Colon (tissue), 2 donors: ENCODE measurements around the gene UBE2G1.
"Not testable (repeated sequence)": the region's sequence is repeated elsewhere in the genome, so short reads cannot be mapped to it uniquely, and the experiment has no call there.

Source experiments
- FAIRE-seq: peaks from 2 replicates; lab custom pipeline; 2012; peaks lifted over from hg19 to GRCh38; lab: Jason Lieb, UNC
- donor health status: control.
- donor health status: control.

Gene UBE2G1

GRCh38 chr17:4375039-4375748, 8.7 kb upstream of the UBE2G1 start:
- no peak for FAIRE-seq

- no peak for FAIRE-seq
These were observed 3.2 kb upstream of the UBE2G1 start for GRCh38 chr17:4369557-4370230.

- no peak for FAIRE-seq
These were observed 1.9 kb upstream of the UBE2G1 start for GRCh38 chr17:4368341-4368740.

- not testable (repeated sequence) for FAIRE-seq
These were observed 702 bp upstream of the UBE2G1 start for GRCh38 chr17:4367177-4367576.

GRCh38 chr17:4365628-4366326, 698 bp downstream of the UBE2G1 start:
- no peak for FAIRE-seq

GRCh38 chr17:4365103-4365627, 1.3 kb downstream of the UBE2G1 start:
- no peak for FAIRE-seq

GRCh38 chr17:4364622-4365041, 1.8 kb downstream of the UBE2G1 start:
- FAIRE-seq, result no peak

GRCh38 chr17:4362141-4362540, 4.3 kb downstream of the UBE2G1 start:
- no peak for FAIRE-seq

- FAIRE-seq, result no peak
These were observed 8.3 kb downstream of the UBE2G1 start for GRCh38 chr17:4358154-4358553.

GRCh38 chr17:4357671-4358070, 8.8 kb downstream of the UBE2G1 start:
- no peak for FAIRE-seq

- FAIRE-seq, result no peak
These were observed 9.3 kb downstream of the UBE2G1 start for GRCh38 chr17:4357030-4357628.

GRCh38 chr17:4354862-4355514, 11.5 kb downstream of the UBE2G1 start:
- FAIRE-seq, result no peak

GRCh38 chr17:4354206-4354605, 12.3 kb downstream of the UBE2G1 start:
- no peak for FAIRE-seq

- not testable (repeated sequence) for FAIRE-seq
These were observed 16.3 kb downstream of the UBE2G1 start for GRCh38 chr17:4350214-4350613.

- no peak for FAIRE-seq
These were observed 20.8 kb downstream of the UBE2G1 start for GRCh38 chr17:4345581-4346252.

- FAIRE-seq, result no peak
These were observed 21.5 kb downstream of the UBE2G1 start for GRCh38 chr17:4344926-4345325.

GRCh38 chr17:4342535-4342934, 23.9 kb downstream of the UBE2G1 start:
- FAIRE-seq, result no peak

- no peak for FAIRE-seq
These were observed 24.9 kb downstream of the UBE2G1 start for GRCh38 chr17:4341616-4341977.

- FAIRE-seq, result no peak
These were observed 25.4 kb downstream of the UBE2G1 start for GRCh38 chr17:4340914-4341615.

GRCh38 chr17:4334776-4335584, 31.5 kb downstream of the UBE2G1 start:
- no peak for FAIRE-seq
